CD4-positive, alpha-beta T cell treated with Interleukin-17A for 4 hours (primary cell): ENCODE measurements around the gene C2orf69.

Experiments used
- DNase-seq: peaks from one replicate; pipeline ENCODE4 v3.0.0-alpha.2; 2020; ENCODE audit warnings: mixed read lengths

The C2orf69 gene

GRCh38 chr2:199916980-199917379 lies 5.9 kb downstream of the C2orf69 start:
- no peak for DNase-seq

GRCh38 chr2:199922856-199923255 lies 11.8 kb downstream of the C2orf69 start:
- DNase-seq = no peak

- DNase-seq = no peak
Measured at GRCh38 chr2:199923924-199924323, 12.8 kb downstream of the C2orf69 start.

GRCh38 chr2:199926806-199927205 lies 15.7 kb downstream of the C2orf69 start:
- DNase-seq = no peak

- no peak for DNase-seq
Measured at GRCh38 chr2:199928226-199928625, 17.1 kb downstream of the C2orf69 start.

- no peak for DNase-seq
Measured at GRCh38 chr2:199928626-199929025, 17.5 kb downstream of the C2orf69 start.

GRCh38 chr2:199929262-199929661 lies 18.2 kb downstream of the C2orf69 start:
- DNase-seq = no peak

GRCh38 chr2:199932312-199932855 lies 21.3 kb downstream of the C2orf69 start:
- no peak for DNase-seq

- DNase-seq = no peak
Measured at GRCh38 chr2:199933466-199933865, 22.4 kb downstream of the C2orf69 start.

GRCh38 chr2:199936554-199936953 lies 25.5 kb downstream of the C2orf69 start:
- no peak for DNase-seq

- DNase-seq = no peak
Measured at GRCh38 chr2:199940373-199940772, 29.3 kb downstream of the C2orf69 start.

- DNase-seq = no peak
Measured at GRCh38 chr2:199943373-199943772, 32.3 kb downstream of the C2orf69 start.

GRCh38 chr2:199946196-199946595 lies 35.1 kb downstream of the C2orf69 start:
- DNase-seq = no peak

GRCh38 chr2:199946836-199947235 lies 35.7 kb downstream of the C2orf69 start:
- DNase-seq = no peak

GRCh38 chr2:199950396-199950795 lies 39.3 kb downstream of the C2orf69 start:
- DNase-seq = no peak

- no peak for DNase-seq
Measured at GRCh38 chr2:199951023-199951422, 39.9 kb downstream of the C2orf69 start.

GRCh38 chr2:199955007-199955338 lies 43.9 kb downstream of the C2orf69 start:
- DNase-seq = no peak

- peak; percentile 79 for DNase-seq
Measured at GRCh38 chr2:199955339-199956061, 44.4 kb downstream of the C2orf69 start, which contains the start of the genes MAIP1 and TYW5. MAIP1 (plus strand) TSS chr2:199955582; CDS start chr2:199955799, 217 bp downstream. TYW5 (minus strand) TSS chr2:199955491; CDS start chr2:199955470, 21 bp downstream.

- no peak for DNase-seq
Measured at GRCh38 chr2:199956062-199956380, 44.9 kb downstream of the C2orf69 start.

GRCh38 chr2:199958014-199958413 lies 46.9 kb downstream of the C2orf69 start:
- no peak for DNase-seq

GRCh38 chr2:199962203-199962602 lies 51.1 kb downstream of the C2orf69 start:
- DNase-seq = no peak

- no peak for DNase-seq
Measured at GRCh38 chr2:199966405-199966804, 55.3 kb downstream of the C2orf69 start.

GRCh38 chr2:199966976-199967375 lies 55.9 kb downstream of the C2orf69 start:
- no peak for DNase-seq

- DNase-seq = no peak
Measured at GRCh38 chr2:199968126-199968525, 57.0 kb downstream of the C2orf69 start.

GRCh38 chr2:199972088-199972626 lies 61.1 kb downstream of the C2orf69 start:
- DNase-seq = no peak
